Left cardiac atrium (tissue), 4 donors: ENCODE data around the gene FGFR4. TPM values are rescaled to one million over a fixed set of nuclear protein-coding genes. Genes with fewer than 3 reads are reported as not detected.
A peak's percentile ranks its signal among the peaks of the same experiment; 100 is the strongest.

Source experiments
- ATAC-seq, 2 donors: fragments of 200-7000 bp; cut with Tn5 transposase; one replicate each; pipeline ENCODE4 v1.9.1; 2020; ENCODE audit warnings: mild to moderate bottlenecking in 2 of 2, moderate library complexity in 2 of 2
- DNase-seq: peaks from one replicate; pipeline ENCODE4 v3.0.0-alpha.2; 2020
- intact Hi-C, 2 donors: fragments of 100-400 bp; cut with DNase I; formaldehyde crosslinking; loops; one replicate each; pipeline versions ENCODE4 v1.14.1 to v1.15.1; 2022 to 2023
- total RNA-seq, 2 donors: library from RNA; stranded (reverse); fragmentation: NEBNext Ultra II Directional; extraction: Animal tissue kit (Norgen Biotek cat#: 25700); gene quantifications; one replicate each; pipeline ENCODE4 v1.2.1, GENCODE V29; 2021
- donor health status: DM: no; HTN: yes; CAD: no.
- donor health status: DM: no; HTN: yes; CAD: no; lungs with severe emphysema.
- donor health status: DM: yes; HTN: yes; CAD: no.
- donor health status: Dilated cardiomyopathy.

The FGFR4 gene
- total RNA-seq, 2 donors from 2014 or later, result 0.92 to 1.4 TPM

DNA sequence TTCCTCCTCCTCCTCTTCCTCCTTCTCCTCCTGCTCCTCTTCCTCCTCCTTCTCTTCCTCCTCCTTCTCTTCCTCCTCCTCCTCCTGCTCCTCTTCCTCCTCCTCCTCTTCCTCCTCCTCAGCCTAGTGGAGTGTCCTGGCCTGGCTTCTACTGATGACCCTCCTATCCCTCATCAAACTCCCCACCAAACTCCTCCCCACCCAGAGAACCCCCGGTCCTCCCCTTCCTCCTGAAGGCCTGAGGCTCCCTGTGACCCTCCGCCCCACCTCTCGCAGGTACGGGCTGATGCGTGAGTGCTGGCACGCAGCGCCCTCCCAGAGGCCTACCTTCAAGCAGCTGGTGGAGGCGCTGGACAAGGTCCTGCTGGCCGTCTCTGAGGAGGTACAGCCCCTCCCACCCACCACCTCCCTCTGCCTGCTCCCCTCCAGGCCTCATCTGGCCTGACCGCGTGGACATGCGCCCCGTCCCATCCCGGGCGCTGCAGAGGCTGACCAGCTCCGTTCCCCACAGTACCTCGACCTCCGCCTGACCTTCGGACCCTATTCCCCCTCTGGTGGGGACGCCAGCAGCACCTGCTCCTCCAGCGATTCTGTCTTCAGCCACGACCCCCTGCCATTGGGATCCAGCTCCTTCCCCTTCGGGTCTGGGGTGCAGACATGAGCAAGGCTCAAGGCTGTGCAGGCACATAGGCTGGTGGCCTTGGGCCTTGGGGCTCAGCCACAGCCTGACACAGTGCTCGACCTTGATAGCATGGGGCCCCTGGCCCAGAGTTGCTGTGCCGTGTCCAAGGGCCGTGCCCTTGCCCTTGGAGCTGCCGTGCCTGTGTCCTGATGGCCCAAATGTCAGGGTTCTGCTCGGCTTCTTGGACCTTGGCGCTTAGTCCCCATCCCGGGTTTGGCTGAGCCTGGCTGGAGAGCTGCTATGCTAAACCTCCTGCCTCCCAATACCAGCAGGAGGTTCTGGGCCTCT lies 10.6 kb downstream of the FGFR4 start:
- ATAC-seq, result no peak
- no peak for DNase-seq
- intact Hi-C loops, result no loop called here

DNA sequence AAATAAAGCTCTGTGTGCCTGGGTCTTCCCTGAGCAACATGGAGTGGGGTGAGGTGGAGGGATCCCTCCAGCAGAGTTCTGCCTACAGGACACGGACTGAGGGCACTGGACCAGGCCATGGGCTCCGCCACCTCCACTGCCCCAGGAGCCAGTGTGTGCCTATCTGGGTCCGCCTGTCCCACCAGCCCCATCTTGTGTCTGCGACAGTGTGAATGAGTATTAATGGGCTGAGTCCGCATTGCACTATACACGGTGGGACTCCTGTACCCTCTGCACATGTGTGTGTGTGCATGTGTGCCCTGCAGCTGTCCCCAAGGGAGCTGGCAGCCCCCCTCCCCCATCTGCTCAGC lies 11.4 kb downstream of the FGFR4 start:
- ATAC-seq (no peak), DNase-seq (no peak)
- intact Hi-C loops, result no loop called here

DNA sequence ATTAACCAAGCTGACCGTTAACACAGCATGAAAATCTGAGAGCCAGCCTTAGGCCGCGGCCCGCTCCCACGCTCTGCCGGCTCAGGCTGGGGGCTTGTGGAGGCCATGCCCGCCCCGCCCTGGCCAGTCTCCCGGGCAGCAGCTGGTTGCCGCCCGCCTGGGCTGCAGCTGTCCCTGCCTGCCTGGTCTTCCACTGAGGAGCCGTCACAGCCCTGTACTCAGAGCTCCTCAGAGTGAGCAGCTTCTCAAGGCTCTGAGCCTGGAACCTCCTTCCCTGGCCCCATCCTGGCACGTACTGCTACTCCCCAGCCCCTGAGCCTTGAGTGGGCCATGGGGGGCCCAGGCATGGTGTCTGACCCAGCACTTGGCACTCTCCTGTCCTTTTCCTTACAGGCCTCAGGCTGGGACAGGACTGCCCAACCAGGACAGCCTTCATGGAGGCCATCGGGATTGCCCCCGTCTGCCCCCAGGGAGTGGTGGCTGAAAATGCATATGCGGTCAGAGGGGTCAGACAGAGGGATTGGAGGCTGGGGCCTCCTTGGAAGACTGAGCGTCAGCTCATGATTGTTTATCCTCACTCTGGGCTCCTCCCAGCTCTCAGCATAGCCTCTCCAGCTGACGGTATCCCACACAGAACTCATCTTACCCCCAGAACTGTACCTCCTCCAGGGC lies 11.9 kb downstream of the FGFR4 start:
- DNase-seq (peak; percentile 45), ATAC-seq (peak; percentile 38 to 52)
- intact Hi-C loops, result no loop called here

DNA sequence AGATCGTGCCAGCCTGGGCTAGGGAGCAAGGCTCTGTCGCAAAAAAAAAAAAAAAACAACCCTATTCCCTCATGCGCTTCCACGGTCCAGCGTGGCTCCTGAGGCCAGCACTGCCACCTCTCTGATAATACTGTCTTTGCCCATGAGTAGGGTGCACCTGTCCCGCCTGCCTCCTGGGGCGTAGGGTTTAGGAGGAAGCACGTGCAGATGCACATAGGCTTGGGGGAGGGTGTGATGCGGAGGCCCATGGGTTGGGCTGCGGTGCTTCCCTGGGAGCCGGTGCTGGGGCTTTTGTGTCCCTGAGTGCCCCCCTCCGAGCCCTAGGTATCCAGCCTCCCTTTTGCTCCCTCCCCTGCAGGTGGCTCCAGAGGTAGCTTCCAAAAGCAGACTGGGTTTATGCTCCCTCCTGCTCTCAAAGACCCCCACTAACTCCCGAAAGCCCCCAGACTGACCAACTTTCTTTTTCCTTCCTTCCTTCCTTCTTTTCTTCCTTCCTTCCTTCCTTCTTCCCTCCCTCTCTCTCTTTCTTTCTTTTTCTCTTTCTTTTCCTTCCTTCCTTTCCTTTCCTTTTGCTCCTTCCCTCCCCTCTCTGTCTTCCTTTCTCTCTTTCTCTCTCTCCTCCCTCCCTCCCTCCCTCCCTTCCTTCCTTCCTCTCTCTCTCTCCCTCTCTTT lies 12.8 kb downstream of the FGFR4 start:
- DNase-seq, result no peak
- no peak for ATAC-seq
- intact Hi-C loops, result no loop called here

- DNase-seq (no peak), ATAC-seq (no peak)
- intact Hi-C loops, result no loop called here
These were observed 14.0 kb downstream of the FGFR4 start for GRCh38 chr5:177100714-177101121.

GRCh38 chr5:177103523-177104253 lies 17.0 kb downstream of the FGFR4 start:
- intact Hi-C loops, result no loop called here
- ATAC-seq, result no peak
- DNase-seq, result no peak

- intact Hi-C loops, result no loop called here
- no peak for DNase-seq
- ATAC-seq, result no peak
These were observed 19.2 kb downstream of the FGFR4 start for GRCh38 chr5:177105691-177106476.

GRCh38 chr5:177107159-177107558 lies 20.4 kb downstream of the FGFR4 start:
- ATAC-seq (no peak), DNase-seq (no peak)
- intact Hi-C loops, result no loop called here

- peak in 1 of 2 donors; percentile 21 for ATAC-seq
- intact Hi-C loops, result loop anchor here (2.0 to 10.0 kb wide), 4 partner anchors 125 to 449 kb away; partner anchors contain the start of genes PRELID1 (in 1 of the 2) and RAB24 (in 1 of the 2)
- no peak for DNase-seq
These were observed 23.1 kb downstream of the FGFR4 start for GRCh38 chr5:177109810-177110209.

- ATAC-seq (peak in 1 of 2 donors; percentile 25), DNase-seq (no peak)
- intact Hi-C loops, result loop anchor here (2.0 to 10.0 kb wide), 5 partner anchors 41 to 451 kb away; partner anchors contain the start of genes PRELID1 (in 1 of the 2) and RAB24 (in 1 of the 2)
These were observed 25.1 kb downstream of the FGFR4 start for GRCh38 chr5:177111720-177112394.

GRCh38 chr5:177112589-177113220 lies 26.0 kb downstream of the FGFR4 start:
- intact Hi-C loops, result loop anchor here (2.0 to 10.0 kb wide), 5 partner anchors 42 to 452 kb away; partner anchors contain the start of genes PRELID1 (in 1 of the 2) and RAB24 (in 1 of the 2)
- no peak for DNase-seq
- no peak for ATAC-seq

DNA sequence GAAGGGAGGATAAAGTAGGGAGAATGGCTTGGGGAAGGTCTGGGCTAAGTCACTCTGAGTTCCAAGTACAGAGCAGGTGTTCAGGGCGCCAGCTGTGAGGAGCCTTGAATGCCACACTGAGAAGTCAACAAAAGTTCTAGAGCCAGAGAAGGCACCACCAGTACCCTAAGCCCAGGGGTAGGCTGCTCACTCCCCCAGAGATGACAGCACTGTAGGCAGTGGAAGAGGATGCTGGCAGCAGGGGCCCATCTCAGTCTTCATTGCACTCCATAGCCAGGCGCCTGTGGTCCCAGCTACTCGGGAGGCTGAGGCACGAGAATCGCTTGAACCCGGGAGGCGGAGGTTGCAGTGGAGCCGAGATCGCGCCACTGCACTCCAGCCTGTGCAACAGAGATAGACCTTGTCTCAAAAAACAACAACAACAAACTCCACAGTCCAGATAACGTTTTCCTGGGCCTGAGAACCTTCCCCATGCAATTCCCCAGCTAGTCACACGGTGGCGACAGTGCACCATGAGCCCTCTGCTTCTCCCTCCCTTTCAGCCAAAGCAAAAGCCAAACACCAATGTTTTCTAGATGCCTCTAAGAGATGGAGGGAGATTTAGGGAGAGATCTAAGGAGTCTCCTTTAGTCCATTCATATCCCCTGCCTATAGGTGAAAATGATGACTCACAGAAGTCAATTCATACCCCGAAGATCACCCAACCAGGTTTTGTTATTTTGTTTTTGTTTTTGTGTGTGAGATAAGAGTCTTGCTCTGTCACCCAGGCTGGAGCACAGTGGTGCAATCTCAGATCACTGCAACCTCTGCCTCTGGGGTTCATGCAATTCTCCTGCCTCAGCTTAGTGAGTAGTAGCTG lies 27.1 kb downstream of the FGFR4 start:
- peak; percentile 59 for DNase-seq
- peak; percentile 35 to 50 for ATAC-seq
- intact Hi-C loops, result loop anchor here (2.0 to 10.0 kb wide), 5 partner anchors 43 to 453 kb away; partner anchors contain the start of genes PRELID1 (in 1 of the 2) and RAB24 (in 1 of the 2)

DNA sequence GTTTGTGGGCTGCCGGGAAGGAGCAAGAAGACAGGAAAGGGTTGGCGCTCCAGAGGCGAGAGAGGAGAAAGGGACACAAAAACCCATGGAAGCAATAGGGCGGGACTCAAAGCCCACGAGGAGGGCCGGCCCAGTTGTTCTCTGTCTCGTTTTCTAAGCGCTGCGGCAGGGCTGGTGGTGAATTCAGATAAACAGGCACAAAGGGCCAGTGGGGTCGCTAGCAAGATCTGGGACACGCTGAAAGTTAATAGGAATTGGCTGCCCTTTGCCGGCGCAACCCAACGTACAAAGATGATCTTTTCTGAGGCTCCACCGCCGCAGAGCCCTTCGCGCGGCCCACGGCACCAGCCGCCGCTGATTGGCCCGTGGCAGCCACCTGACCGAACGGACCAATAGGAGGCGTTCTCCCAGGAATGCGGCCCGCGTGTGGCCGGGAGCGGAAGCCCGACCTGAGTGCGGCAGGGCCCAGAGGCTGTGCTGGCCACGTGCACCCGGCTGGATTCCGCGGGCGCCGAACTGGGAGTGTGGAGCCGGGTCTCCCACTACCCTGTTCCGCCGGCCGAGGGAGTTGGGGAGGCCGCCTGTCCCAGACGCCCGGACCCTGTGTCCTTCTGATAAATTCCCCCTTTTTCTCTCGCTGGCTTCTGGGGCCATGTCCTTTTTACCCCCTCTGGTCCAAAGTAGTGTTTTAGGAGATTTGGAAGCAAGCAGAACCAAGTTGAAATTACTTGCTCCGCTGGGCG lies 30.1 kb downstream of the FGFR4 start:
- DNase-seq (peak; percentile 94), ATAC-seq (peak; percentile 97 to 98)
- intact Hi-C loops, result loop anchor here (10.0 kb wide), 3 partner anchors 118 to 188 kb away; partner anchors contain the start of genes PRELID1 (in 1 of the 2) and RAB24 (in 1 of the 2)

- DNase-seq (no peak), ATAC-seq (no peak)
- intact Hi-C loops, result loop anchor here (10.0 kb wide), 3 partner anchors 117 to 187 kb away; partner anchors contain the start of genes PRELID1 (in 1 of the 2) and RAB24 (in 1 of the 2)
These were observed 30.8 kb downstream of the FGFR4 start for GRCh38 chr5:177117441-177118045.

DNA sequence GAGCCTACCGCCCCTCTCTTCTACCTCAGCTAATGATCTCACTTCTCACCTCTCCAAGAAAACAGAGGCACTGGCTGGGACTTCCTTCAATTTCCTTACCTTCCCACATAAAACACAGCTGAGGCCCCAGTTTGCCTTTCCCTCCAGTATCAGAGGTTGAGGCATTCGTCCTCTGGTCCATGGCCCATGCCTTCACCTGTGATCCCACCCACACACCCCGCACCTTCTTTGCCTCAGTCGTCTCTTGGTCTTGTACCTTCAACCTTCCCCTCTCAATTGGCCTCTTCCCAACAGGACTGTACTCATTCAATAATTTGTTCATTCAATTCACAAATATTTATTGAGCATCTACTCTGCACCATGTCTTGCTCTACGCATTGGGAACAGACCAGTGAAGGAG lies 35.9 kb downstream of the FGFR4 start:
- ATAC-seq (no peak), DNase-seq (no peak)
- intact Hi-C loops, result no loop called here
